DMS 273 treated with DMSO at 0.1 percent for 48 hours (cell line): ENCODE measurements around the gene CRX.
A peak's percentile ranks its signal among the peaks of the same experiment; 100 is the strongest.
"Not testable (repeated sequence)": the region's sequence is repeated elsewhere in the genome, so short reads cannot be mapped to it uniquely, and the experiment has no call there.

Experiments
- DNase-seq: peaks from one replicate; lab custom pipeline; 2025; lab: John Stamatoyannopoulos, UW

Gene CRX

GRCh38 chr19:47859838-47860237 is 38.1 kb downstream of the CRX start:
- DNase-seq = not testable (repeated sequence)

- no peak for DNase-seq
Observed at GRCh38 chr19:47860602-47861297, 39.0 kb downstream of the CRX start.

DNA sequence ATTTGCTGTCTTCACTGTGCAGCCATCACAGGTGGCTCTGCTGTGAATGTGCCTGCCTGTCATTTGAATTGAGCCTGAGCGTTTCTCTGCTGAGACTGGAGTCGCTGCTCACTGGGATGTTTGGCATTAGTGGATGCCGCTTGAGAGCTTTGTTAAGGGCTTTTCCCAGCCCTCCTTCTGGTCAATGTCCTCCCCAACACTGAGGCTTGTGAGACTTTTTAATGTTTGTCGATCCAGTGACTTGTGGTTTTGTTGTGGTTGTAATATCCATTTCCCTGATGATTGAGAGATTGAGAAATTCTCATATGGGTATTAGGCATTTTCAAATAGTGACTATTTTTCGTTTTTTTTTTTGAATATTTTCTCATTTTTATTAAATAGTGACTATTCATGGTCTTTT is 39.9 kb downstream of the CRX start:
- no peak for DNase-seq

GRCh38 chr19:47863514-47863936 is 41.8 kb downstream of the CRX start:
- DNase-seq = peak; percentile 9

DNA sequence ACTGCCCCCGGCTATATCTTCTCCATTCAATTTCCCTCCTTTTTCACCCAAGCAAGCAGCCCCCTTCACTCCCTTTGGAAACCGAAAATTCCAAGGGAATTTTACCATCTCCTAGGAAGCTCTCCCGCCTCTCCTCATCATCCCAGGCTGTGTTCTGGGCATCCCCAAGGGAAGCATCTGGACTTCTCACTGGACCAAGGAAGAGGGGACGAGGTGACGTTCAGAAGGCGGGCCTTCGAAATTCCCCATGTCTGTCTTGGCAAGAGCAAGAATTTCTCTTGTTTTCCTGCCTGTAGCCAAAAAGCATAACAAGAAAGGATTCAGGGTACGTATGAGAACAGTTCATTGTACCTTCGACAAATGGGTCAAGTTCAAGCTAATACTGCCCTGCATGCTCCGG is 43.4 kb downstream of the CRX start:
- no peak for DNase-seq

DNA sequence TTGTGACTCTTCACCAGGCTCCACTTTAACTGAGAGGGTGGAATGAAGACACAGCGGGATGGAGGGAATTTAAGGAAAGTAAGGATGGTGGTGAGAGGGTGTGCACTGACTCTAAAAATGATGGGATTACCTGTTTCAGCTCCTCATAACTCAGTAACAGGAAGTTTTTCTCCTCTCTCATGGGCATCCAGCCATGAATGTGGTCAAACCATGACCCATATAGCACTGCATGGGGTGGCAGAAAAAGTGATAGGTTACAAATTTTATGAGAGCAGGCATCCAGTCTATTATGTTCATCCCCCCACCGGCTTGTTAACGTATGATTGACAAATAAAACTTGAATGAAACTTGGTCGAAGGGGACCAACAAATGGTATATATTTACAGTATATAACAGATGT is 57.2 kb downstream of the CRX start:
- no peak for DNase-seq

- not testable (repeated sequence) for DNase-seq
Observed at GRCh38 chr19:47879385-47879784, 57.6 kb downstream of the CRX start.

- DNase-seq = no peak
Observed at GRCh38 chr19:47881757-47882156, 60.0 kb downstream of the CRX start.

- no peak for DNase-seq
Observed at GRCh38 chr19:47882890-47883289, 61.2 kb downstream of the CRX start.

- DNase-seq = no peak
Observed at GRCh38 chr19:47885067-47885463, 63.3 kb downstream of the CRX start.

- no peak for DNase-seq
Observed at GRCh38 chr19:47886010-47886559, 64.3 kb downstream of the CRX start, which contains the start of gene SULT2A1. Gene SULT2A1 (minus strand): TSS chr19:47886315. CDS start chr19:47886257, 58 bp downstream.

GRCh38 chr19:47890865-47891621 is 69.3 kb downstream of the CRX start:
- DNase-seq = no peak

GRCh38 chr19:47891622-47891922 is 69.8 kb downstream of the CRX start:
- no peak for DNase-seq

DNA sequence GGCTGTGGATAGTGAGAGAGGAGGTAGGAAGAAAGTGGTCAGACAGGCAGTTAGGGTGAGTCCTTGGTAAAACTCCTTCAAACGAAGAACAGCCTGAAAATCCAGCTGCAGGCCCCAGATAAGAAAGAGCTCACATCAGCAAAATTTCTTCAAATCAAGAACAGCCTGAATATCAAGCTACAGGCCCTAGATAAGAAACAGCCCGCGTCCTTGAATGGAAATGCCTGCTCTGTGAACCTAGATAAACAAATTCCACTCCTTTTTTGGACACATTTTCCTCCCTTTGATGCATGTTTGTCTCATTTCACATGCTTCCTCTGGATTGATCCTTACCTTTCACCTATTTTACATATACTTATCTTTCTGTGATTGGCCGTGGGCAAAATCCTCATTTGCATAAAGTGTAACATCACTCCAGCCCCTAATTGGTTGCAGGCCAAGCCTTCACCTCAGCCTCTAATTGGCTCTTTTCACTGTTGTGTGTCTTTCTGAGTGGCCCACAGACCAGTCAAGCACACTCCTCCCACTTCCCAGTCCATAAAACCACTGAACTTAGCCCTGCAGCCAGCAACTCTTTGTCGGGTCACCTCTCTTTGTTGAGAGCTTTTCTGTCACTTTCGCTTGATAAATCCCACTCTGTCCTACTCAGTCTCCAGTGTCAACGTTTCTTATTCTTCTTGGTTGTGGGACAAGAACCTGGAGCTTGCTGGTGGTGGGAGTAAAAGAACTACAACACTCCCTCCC is 70.4 kb downstream of the CRX start:
- no peak for DNase-seq
